ENCODE data around the gene TNS1. TPM values are rescaled to one million over a fixed set of nuclear protein-coding genes. Genes with fewer than 3 reads are reported as not detected.
A peak's percentile ranks its signal among the peaks of the same experiment; 100 is the strongest.

TNS1 gene
- total and polyA plus RNA-seq, 8 donors: 139 to 327 (median 159) TPM

- Histone ChIP-seq H3K27me3 (peaks cover 0 to 18% of the 10 kb centered on the region in 2 donors), H3K4me3 (no peak overlapping the region), H3K27ac (no peak overlapping the region), H3K9me3 (no peaks in the 10 kb centered on the region), H3K4me1 (peaks cover 0 to 17% of the 10 kb centered on the region in 2 donors), H3K36me3 (no peaks in the 10 kb centered on the region)
- TF ChIP-seq CTCF (IDR thresholded peaks at IDR 0.05): no peak
- DNase-seq (no peak), ATAC-seq (no peak)
- intact Hi-C loops (cut with DNase I): loop anchor here in 1 of 2 donors (10.0 kb wide), 1 partner anchor 248 kb away; no protein-coding TSS in a partner anchor
These were observed 30.4 kb upstream of the TNS1 start for GRCh38 chr2:218033208-218033589.

GRCh38 chr2:218032336-218033171 lies 29.8 kb upstream of the TNS1 start:
- intact Hi-C loops (cut with DNase I): loop anchor here in 1 of 2 donors (10.0 kb wide), 1 partner anchor 248 kb away; no protein-coding TSS in a partner anchor
- H3K36me3 ChIP-seq: no peaks in the 10 kb centered on the region
- peaks cover 0 to 18% of the 10 kb centered on the region in 2 donors for H3K27me3 ChIP-seq
- peaks cover 0 to 17% of the 10 kb centered on the region in 2 donors for H3K4me1 ChIP-seq
- TF ChIP-seq CTCF (IDR thresholded peaks at IDR 0.05): no peak
- DNase-seq (peak in 1 of 4 donors; percentile 57), ATAC-seq (no peak)
- H3K9me3 ChIP-seq: no peaks in the 10 kb centered on the region
- no peak overlapping the region for H3K27ac ChIP-seq
- H3K4me3 ChIP-seq: no peak overlapping the region

GRCh38 chr2:218031771-218032257 lies 29.0 kb upstream of the TNS1 start:
- Histone ChIP-seq H3K27me3 (peaks cover 0 to 18% of the 10 kb centered on the region in 2 donors), H3K36me3 (no peaks in the 10 kb centered on the region), H3K27ac (no peak overlapping the region), H3K4me1 (peaks cover 0 to 17% of the 10 kb centered on the region in 2 donors), H3K9me3 (no peaks in the 10 kb centered on the region), H3K4me3 (no peak overlapping the region)
- ATAC-seq (peak; percentile 29), DNase-seq (peak in 1 of 4 donors; percentile 54)
- TF ChIP-seq CTCF (IDR thresholded peaks at IDR 0.05): no peak
- intact Hi-C loops (cut with DNase I): loop anchor here in 1 of 2 donors (10.0 kb wide), 1 partner anchor 247 kb away; no protein-coding TSS in a partner anchor

- intact Hi-C loops (cut with DNase I): loop anchor here in 1 of 2 donors (10.0 kb wide), 1 partner anchor 246 kb away; no protein-coding TSS in a partner anchor
- peaks cover 0 to 18% of the 10 kb centered on the region in 2 donors for H3K27me3 ChIP-seq
- H3K4me1 ChIP-seq: peaks cover 0 to 17% of the 10 kb centered on the region in 2 donors
- no peak overlapping the region for H3K4me3 ChIP-seq
- H3K36me3 ChIP-seq: no peaks in the 10 kb centered on the region
- TF ChIP-seq CTCF (IDR thresholded peaks at IDR 0.05): no peak
- no peak for DNase-seq
- ATAC-seq: no peak
- H3K27ac ChIP-seq: no peak overlapping the region
- no peaks in the 10 kb centered on the region for H3K9me3 ChIP-seq
These were observed 28.5 kb upstream of the TNS1 start for GRCh38 chr2:218031261-218031660.
